Glutamatergic neuron (in vitro differentiated cells): Measurements from ENCODE around the gene ACOT4. TPM values are rescaled to one million over a fixed set of nuclear protein-coding genes. Genes with fewer than 3 reads are reported as not detected.
"Not testable (repeated sequence)": the region's sequence is repeated elsewhere in the genome, so short reads cannot be mapped to it uniquely, and the experiment has no call there.

Experiments
- DNase-seq: peaks from one replicate; pipeline ENCODE4 v3.0.0; 2022
- H3K27ac Mint-ChIP-seq: one replicate; pipeline ENCODE4 v1.8.0; 2020; ENCODE audit warnings: mild to moderate bottlenecking, mixed read lengths, inconsistent platforms; ENCODE audit not compliant: unreplicated experiment
- H3K27me3 Mint-ChIP-seq: one replicate; pipeline ENCODE4 v1.8.0; 2020; ENCODE audit warnings: mild to moderate bottlenecking, moderate library complexity, mixed read lengths, inconsistent platforms; ENCODE audit not compliant: unreplicated experiment
- H3K36me3 Mint-ChIP-seq: one replicate; pipeline ENCODE4 v1.8.0; 2020; ENCODE audit warnings: mild to moderate bottlenecking, mixed read lengths, inconsistent platforms; ENCODE audit not compliant: unreplicated experiment
- H3K4me1 Mint-ChIP-seq: one replicate; pipeline ENCODE4 v1.8.0; 2020; ENCODE audit warnings: mild to moderate bottlenecking, low read depth, mixed read lengths, inconsistent platforms; ENCODE audit not compliant: unreplicated experiment
- H3K4me3 Mint-ChIP-seq: one replicate; pipeline ENCODE4 v1.8.0; 2020; ENCODE audit warnings: mild to moderate bottlenecking, mixed read lengths, inconsistent platforms; ENCODE audit not compliant: unreplicated experiment
- H3K9me3 Mint-ChIP-seq: one replicate; pipeline ENCODE4 v1.8.0; 2020; ENCODE audit warnings: mild to moderate bottlenecking, moderate library complexity, mixed read lengths, inconsistent platforms; ENCODE audit not compliant: unreplicated experiment
- CTCF ChIP-seq: fragments of 200-600 bp; sonication (generic); IDR thresholded peaks from one replicate; pipeline ENCODE4 v1.5.0; 2021; ENCODE audit not compliant: partially characterized antibody, unreplicated experiment
- total RNA-seq: library from RNA; stranded (reverse); fragmentation: NEBNext Ultra II Directional; extraction: Animal tissue kit (Norgen Biotek cat#: 25700); gene quantifications from one replicate; pipeline ENCODE4 v1.2.1, GENCODE V29; 2021; ENCODE audit not compliant: unreplicated experiment

ACOT4 gene
- total RNA-seq, 1 donor from 2014 or later, result not detected

GRCh38 chr14:73574251-73574650 lies 17.4 kb upstream of the ACOT4 start:
- not testable (repeated sequence) for H3K4me3 Mint-ChIP-seq, H3K4me1 Mint-ChIP-seq, DNase-seq, H3K36me3 Mint-ChIP-seq, H3K9me3 Mint-ChIP-seq, H3K27me3 Mint-ChIP-seq, H3K27ac Mint-ChIP-seq

GRCh38 chr14:73576391-73576790 lies 15.3 kb upstream of the ACOT4 start:
- no peak for DNase-seq
- Mint-ChIP-seq H3K4me1 (no peaks in the 10 kb centered on the region), H3K36me3 (no peaks in the 10 kb centered on the region), H3K27me3 (no peaks in the 10 kb centered on the region), H3K9me3 (no peaks in the 10 kb centered on the region), H3K27ac (no peak overlapping the region), H3K4me3 (no peak overlapping the region)
- TF ChIP-seq CTCF, result no peak

- not testable (repeated sequence) for DNase-seq, H3K27ac Mint-ChIP-seq, H3K4me3 Mint-ChIP-seq, H3K9me3 Mint-ChIP-seq, H3K27me3 Mint-ChIP-seq, H3K4me1 Mint-ChIP-seq, H3K36me3 Mint-ChIP-seq
Observed at GRCh38 chr14:73577214-73577613, 14.5 kb upstream of the ACOT4 start.

GRCh38 chr14:73582102-73582979 lies 9.3 kb upstream of the ACOT4 start:
- H3K27ac Mint-ChIP-seq, H3K9me3 Mint-ChIP-seq, H3K4me3 Mint-ChIP-seq, DNase-seq, H3K4me1 Mint-ChIP-seq, H3K27me3 Mint-ChIP-seq, H3K36me3 Mint-ChIP-seq: not testable (repeated sequence)

- Mint-ChIP-seq H3K36me3 (peaks cover 4% of the 10 kb centered on the region), H3K4me3 (no peak overlapping the region), H3K9me3 (no peaks in the 10 kb centered on the region), H3K27ac (no peak overlapping the region), H3K27me3 (peaks cover 8% of the 10 kb centered on the region), H3K4me1 (no peaks in the 10 kb centered on the region)
- DNase-seq, result no peak
- TF ChIP-seq CTCF, result no peak
Observed at GRCh38 chr14:73588695-73589094, 3.0 kb upstream of the ACOT4 start.

GRCh38 chr14:73589116-73589515 lies 2.6 kb upstream of the ACOT4 start:
- Mint-ChIP-seq H3K9me3 (no peaks in the 10 kb centered on the region), H3K27ac (no peak overlapping the region), H3K4me1 (no peaks in the 10 kb centered on the region), H3K36me3 (peaks cover 4% of the 10 kb centered on the region), H3K27me3 (peaks cover 8% of the 10 kb centered on the region), H3K4me3 (no peak overlapping the region)
- no peak for TF ChIP-seq CTCF
- no peak for DNase-seq

GRCh38 chr14:73590673-73591004 lies 1.0 kb upstream of the ACOT4 start:
- H3K4me1 Mint-ChIP-seq, H3K36me3 Mint-ChIP-seq, H3K27me3 Mint-ChIP-seq, H3K27ac Mint-ChIP-seq, H3K4me3 Mint-ChIP-seq, DNase-seq, H3K9me3 Mint-ChIP-seq: not testable (repeated sequence)
